Panc1 (cell line): ENCODE measurements around the gene IRF6.

ENCODE experiments used
- CTCF ChIP-seq: fragments of 450-650 bp; IDR thresholded peaks from 2 replicates; pipeline ENCODE4 v1.5.1; 2017; ENCODE audit warnings: mild to moderate bottlenecking
- POLR2AphosphoS5 ChIP-seq: IDR thresholded peaks from 2 replicates; pipeline ENCODE4 v1.6.1; 2012; ENCODE audit warnings: mild to moderate bottlenecking, low read depth, low read length, moderate library complexity
- REST ChIP-seq, 2 experiments: IDR thresholded peaks; 2 replicates each; pipeline ENCODE4 v1.6.1; 2011 to 2012; ENCODE audit warnings: low read depth in 2 of 2, control low read depth in 1 of 2, low read length in 1 of 2, mild to moderate bottlenecking in 1 of 2, moderate library complexity in 1 of 2; ENCODE audit not compliant: insufficient read depth in 1 of 2
- SIN3A ChIP-seq: IDR thresholded peaks from 2 replicates; pipeline ENCODE4 v1.6.1; 2012; ENCODE audit warnings: low read depth, mild to moderate bottlenecking, low read length, moderate library complexity, borderline replicate concordance; ENCODE audit not compliant: insufficient read depth

- TF ChIP-seq CTCF (no peak), SIN3A (no peak), POLR2AphosphoS5 (no peak), REST (IDR thresholded peaks at IDR 0.05; ENCODE audit: insufficient read depth in 1 of 2, low read depth in 2 of 2, low read length in 1 of 2) (no peak)
Measured at GRCh38 chr1:209756615-209757445, 49.1 kb downstream of the IRF6 start.
